H1 (cell line): ENCODE measurements around the gene DPP3. TPM values are rescaled to one million over a fixed set of nuclear protein-coding genes. Genes with fewer than 3 reads are reported as not detected.

Source experiments
- ASH2L ChIP-seq: fragments of 200-600, 300-600 bp; sonication (generic); IDR thresholded peaks from one replicate; pipeline ENCODE4 v1.7.1; 2017; ENCODE audit warnings: low read length
- CTCF ChIP-seq, 3 experiments: IDR thresholded peaks; 1 replicate in 2 of 3; 2 replicates in 1 of 3; pipeline versions ENCODE4 v1.5.1 to v1.6.1; 2011; ENCODE audit warnings: low read length in 3 of 3, mild to moderate bottlenecking in 3 of 3, inconsistent platforms in 2 of 3, low read depth in 1 of 3, moderate library complexity in 1 of 3; ENCODE audit not compliant: insufficient read depth in 1 of 3; ENCODE audit errors: control extremely low read depth in 1 of 3
- GTF2F1 ChIP-seq: IDR thresholded peaks from 2 replicates; pipeline ENCODE4 v1.6.1; 2012; ENCODE audit warnings: low read depth, low read length, improper control_type of control experiment, borderline replicate concordance
- HDAC6 ChIP-seq: IDR thresholded peaks from one replicate; pipeline ENCODE4 v1.7.1; 2012; ENCODE audit warnings: low read depth, mild to moderate bottlenecking, inconsistent platforms, low read length, moderate library complexity
- KDM5A ChIP-seq: fragments of 200-600 bp; IDR thresholded peaks from 2 replicates; pipeline ENCODE4 v1.7.1; 2012; ENCODE audit warnings: mild to moderate bottlenecking, low read length, inconsistent platforms, mixed read lengths
- POLR2A ChIP-seq, 2 experiments: IDR thresholded peaks; 1 replicate in 1 of 2; 2 replicates in 1 of 2; pipeline ENCODE4 v1.6.1; 2011; ENCODE audit warnings: low read depth in 2 of 2, low read length in 2 of 2, mild to moderate bottlenecking in 2 of 2; ENCODE audit errors: control extremely low read depth in 1 of 2
- RAD21 ChIP-seq, 2 experiments: IDR thresholded peaks in 1 of 2; conservative IDR thresholded peaks in 1 of 2; 2 replicates each; pipeline ENCODE4 v1.6.1; 2011; ENCODE audit warnings: low read depth in 2 of 2, low read length in 2 of 2, improper control_type of control experiment in 1 of 2, inconsistent platforms in 1 of 2, mild to moderate bottlenecking in 1 of 2, moderate library complexity in 1 of 2
- RXRA ChIP-seq: IDR thresholded peaks from 2 replicates; pipeline ENCODE4 v1.6.1; 2011; ENCODE audit warnings: low read depth, mild to moderate bottlenecking, low read length, moderate library complexity; ENCODE audit not compliant: insufficient read depth
- SAP30 ChIP-seq: fragments of 300-600 bp; sonication (generic); IDR thresholded peaks from 2 replicates; pipeline ENCODE4 v1.7.1; 2012; ENCODE audit warnings: low read length, moderate library complexity, mild to moderate bottlenecking, inconsistent platforms; ENCODE audit not compliant: insufficient read depth, insufficient replicate concordance
- TAF7 ChIP-seq: optimal IDR thresholded peaks from 2 replicates; pipeline ENCODE3; 2011; ENCODE audit warnings: low read depth, mild to moderate bottlenecking, inconsistent platforms, low read length, moderate library complexity, borderline replicate concordance
- TBP ChIP-seq: IDR thresholded peaks from 2 replicates; pipeline ENCODE4 v1.6.1; 2011; ENCODE audit warnings: low read depth, low read length, improper control_type of control experiment
- polyA plus RNA-seq, 7 experiments: library from polyadenylated mRNA; depleted of rRNA in 3 of 7; stranded (reverse) in 5 of 7; unstranded in 2 of 7; fragments of >200 nt in 5 of 7; fragments of 200-250 nt in 2 of 7; gene quantifications; 1 replicate in 5 of 7; 2 replicates in 1 of 7; 4 replicates in 1 of 7; pipeline versions ENCODE4 v1.2.1 to v1.2.3, GENCODE V29; 2011 to 2013; ENCODE audit warnings: missing spikeins in 2 of 7, mixed read lengths in 2 of 7
- total RNA-seq: library from RNA; stranded (reverse); fragmentation: NEBNext Ultra II Directional; extraction: Animal tissue kit (Norgen Biotek cat#: 25700); gene quantifications from 2 replicates; pipeline ENCODE4 v1.2.1, GENCODE V29; 2021

DPP3 gene
- total and polyA plus RNA-seq, 2 of the 8 experiments (the other 6 are each of a cell fraction or from before 2014, with no cell fraction given): 75.1 to 82.7 TPM

- peak; percentile 64 to 82 (median 72) for TF ChIP-seq CTCF (IDR thresholded peaks at IDR 0.05; ENCODE audit: control extremely low read depth in 1 of 3, insufficient read depth in 1 of 3, low read depth in 1 of 3, low read length in 3 of 3)
- no peak for TF ChIP-seq KDM5A
- TF ChIP-seq RAD21 (IDR thresholded peaks at IDR 0.05 in 1 of 2, conservative IDR thresholded peaks at IDR 0.05 in 1 of 2; ENCODE audit: low read depth in 2 of 2, low read length in 2 of 2): peak; percentile 36 to 54; a peak in 3 of 4 replicates
- peak; percentile 45 for TF ChIP-seq ASH2L
- no peak for TF ChIP-seq GTF2F1
- TF ChIP-seq POLR2A (IDR thresholded peaks at IDR 0.05; ENCODE audit: control extremely low read depth in 1 of 2, low read depth in 2 of 2, low read length in 2 of 2): peak in 1 of 2 experiments; percentile 29; a peak in 1 of 3 replicates
- no peak for TF ChIP-seq TAF7
- TF ChIP-seq SAP30: no peak
- TF ChIP-seq HDAC6: no peak
- TF ChIP-seq TBP: peak; percentile 54; the same call in 1 of the 2 replicates
- TF ChIP-seq RXRA: no peak
- TF ChIP-seq, all 59 proteins: peak for 5
Observed at GRCh38 chr11:66491315-66491935, 11.2 kb downstream of the DPP3 start (continued).
